HepG2 (cell line): ENCODE data around the gene LCAT. TPM values are rescaled to one million over a fixed set of nuclear protein-coding genes. Genes with fewer than 3 reads are reported as not detected.
A peak's percentile ranks its signal among the peaks of the same experiment; 100 is the strongest.

ENCODE experiments used
- AGO1 ChIP-seq: fragments of 200-400 bp; formaldehyde crosslinking; IDR thresholded peaks from 2 replicates; pipeline ENCODE4 v1.6.1; 2017; ENCODE audit warnings: mild to moderate bottlenecking, low read depth, low read length, moderate library complexity; ENCODE audit not compliant: poor library complexity, severe bottlenecking
- CC2D1A ChIP-seq: sonication (generic); formaldehyde crosslinking; IDR thresholded peaks from 2 replicates; pipeline ENCODE4 v1.8.1; 2023; ENCODE audit warnings: mild to moderate bottlenecking, missing genetic modification reagents
- ELF4 ChIP-seq: sonication (generic); formaldehyde crosslinking; IDR thresholded peaks from 2 replicates; pipeline ENCODE4 v1.5.0; 2020; ENCODE audit warnings: missing genetic modification reagents, mild to moderate bottlenecking, moderate library complexity, borderline replicate concordance
- GATAD1 ChIP-seq: IDR thresholded peaks from 2 replicates; pipeline ENCODE4 v1.6.1; 2016; ENCODE audit warnings: missing genetic modification reagents, missing compliant biosample characterization
- HNF4A ChIP-seq: sonication (generic); formaldehyde crosslinking; IDR thresholded peaks from 2 replicates; pipeline ENCODE4 v1.4.0; 2020; ENCODE audit warnings: missing genetic modification reagents
- IKZF1 ChIP-seq: fragments of 450-650 bp; IDR thresholded peaks from 2 replicates; pipeline ENCODE4 v1.7.1; 2016
- KDM4B ChIP-seq: sonication (generic); formaldehyde crosslinking; IDR thresholded peaks from 2 replicates; pipeline ENCODE4 v1.4.0; 2020; ENCODE audit warnings: missing genetic modification reagents
- MYC ChIP-seq: sonication (generic); formaldehyde crosslinking; IDR thresholded peaks from 2 replicates; pipeline ENCODE4 v1.9.0; 2021; ENCODE audit warnings: missing genetic modification reagents, borderline replicate concordance
- NR2C2 ChIP-seq: sonication (generic); formaldehyde crosslinking; IDR thresholded peaks from 2 replicates; pipeline ENCODE4 v1.4.0; 2020; ENCODE audit warnings: missing genetic modification reagents, mild to moderate bottlenecking, moderate library complexity, borderline replicate concordance
- RAD21 ChIP-seq: fragments of 450-650 bp; formaldehyde crosslinking; IDR thresholded peaks from 2 replicates; pipeline ENCODE4 v1.5.0; 2020; ENCODE audit warnings: mild to moderate bottlenecking
- SALL1 ChIP-seq: sonication (generic); formaldehyde crosslinking; IDR thresholded peaks from 2 replicates; pipeline ENCODE4 v1.8.0; 2022; ENCODE audit warnings: mild to moderate bottlenecking, missing genetic modification reagents
- SP1 ChIP-seq, 2 experiments: fragments of 450-650 bp in 1 of 2; sonication (generic) in 1 of 2; formaldehyde crosslinking in 1 of 2; IDR thresholded peaks; 2 replicates each; pipeline versions ENCODE4 v1.4.0 to v1.6.1; 2016 to 2020; ENCODE audit warnings: missing genetic modification reagents in 1 of 2
- SP140L ChIP-seq: sonication (generic); formaldehyde crosslinking; IDR thresholded peaks from 2 replicates; pipeline ENCODE4 v1.4.0; 2020; ENCODE audit warnings: missing genetic modification reagents, borderline replicate concordance
- SSRP1 ChIP-seq: IDR thresholded peaks from 2 replicates; pipeline ENCODE4 v1.6.1; 2016; ENCODE audit warnings: control low read depth
- TERF1 ChIP-seq: sonication (generic); formaldehyde crosslinking; IDR thresholded peaks from 2 replicates; pipeline ENCODE4 v1.8.0; 2022; ENCODE audit warnings: mild to moderate bottlenecking, missing genetic modification reagents, moderate library complexity
- ZFX ChIP-seq: sonication (generic); formaldehyde crosslinking; IDR thresholded peaks from 2 replicates; pipeline ENCODE4 v1.4.0; 2020; ENCODE audit warnings: mild to moderate bottlenecking, low read depth, missing genetic modification reagents, moderate library complexity
- ZKSCAN1 ChIP-seq: fragments of 150-350 bp; IDR thresholded peaks from 2 replicates; pipeline ENCODE4 v1.6.1; 2014; ENCODE audit warnings: low read length
- ZNF160 ChIP-seq: sonication (generic); formaldehyde crosslinking; IDR thresholded peaks from 2 replicates; pipeline ENCODE4 v1.8.0; 2022; ENCODE audit warnings: mild to moderate bottlenecking, inconsistent platforms, missing genetic modification reagents
- ZNF34 ChIP-seq: sonication (generic); formaldehyde crosslinking; IDR thresholded peaks from 2 replicates; pipeline ENCODE4 v1.4.0; 2020; ENCODE audit warnings: mild to moderate bottlenecking, missing genetic modification reagents, borderline replicate concordance
- ZNF670 ChIP-seq: sonication (generic); formaldehyde crosslinking; IDR thresholded peaks from 2 replicates; pipeline ENCODE4 v1.8.0; 2022; ENCODE audit warnings: mild to moderate bottlenecking, missing genetic modification reagents, borderline replicate concordance
- ZNF788 ChIP-seq: sonication (generic); formaldehyde crosslinking; IDR thresholded peaks from 2 replicates; pipeline ENCODE4 v1.5.0; 2020; ENCODE audit warnings: mild to moderate bottlenecking, missing genetic modification reagents, borderline replicate concordance
- ZNF850 ChIP-seq: sonication (generic); formaldehyde crosslinking; conservative IDR thresholded peaks from 2 replicates; pipeline ENCODE4 v1.9.0; 2021; ENCODE audit warnings: mild to moderate bottlenecking, missing genetic modification reagents
- ZSCAN31 ChIP-seq: sonication (generic); formaldehyde crosslinking; IDR thresholded peaks from 2 replicates; pipeline ENCODE4 v1.5.0; 2020; ENCODE audit warnings: low read depth, mild to moderate bottlenecking, missing genetic modification reagents
- polyA plus RNA-seq, 8 experiments: library from polyadenylated mRNA; depleted of rRNA in 3 of 8; stranded (reverse) in 7 of 8; unstranded in 1 of 8; fragments of >200 nt; fragmentation: Illumina TruSeq in 4 of 8; extraction: Trizol in 4 of 8; gene quantifications; 2 replicates each; pipeline versions ENCODE4 v1.2.1 to v1.2.3, GENCODE V29; 2011 to 2016; ENCODE audit warnings: low read depth in 4 of 8, missing spikeins in 1 of 8, mixed read lengths in 1 of 8; ENCODE audit not compliant: insufficient read depth in 1 of 8
- total RNA-seq, 5 experiments: library from RNA; depleted of rRNA; stranded (reverse); fragments of >200 nt; fragmentation: Illumina TruSeq; extraction: Trizol; gene quantifications; 2 replicates each; pipeline ENCODE4 v1.2.3, GENCODE V29; 2016; ENCODE audit warnings: low read depth in 1 of 5
- TF ChIP-seq, protein P1 (sequence below): sonication (generic); formaldehyde crosslinking; IDR thresholded peaks from 2 replicates; pipeline ENCODE4 v1.5.0; 2020; ENCODE audit warnings: missing genetic modification reagents, mild to moderate bottlenecking, borderline replicate concordance
- TF ChIP-seq, protein P2 (sequence below): sonication (generic); formaldehyde crosslinking; IDR thresholded peaks from 2 replicates; pipeline ENCODE4 v1.4.0; 2020; ENCODE audit warnings: missing genetic modification reagents, mild to moderate bottlenecking, borderline replicate concordance

LCAT gene
- total and polyA plus RNA-seq, 2 of the 13 experiments (the other 11 are each of a cell fraction or from before 2014, with no cell fraction given): 36.1 to 38.9 TPM

DNA sequence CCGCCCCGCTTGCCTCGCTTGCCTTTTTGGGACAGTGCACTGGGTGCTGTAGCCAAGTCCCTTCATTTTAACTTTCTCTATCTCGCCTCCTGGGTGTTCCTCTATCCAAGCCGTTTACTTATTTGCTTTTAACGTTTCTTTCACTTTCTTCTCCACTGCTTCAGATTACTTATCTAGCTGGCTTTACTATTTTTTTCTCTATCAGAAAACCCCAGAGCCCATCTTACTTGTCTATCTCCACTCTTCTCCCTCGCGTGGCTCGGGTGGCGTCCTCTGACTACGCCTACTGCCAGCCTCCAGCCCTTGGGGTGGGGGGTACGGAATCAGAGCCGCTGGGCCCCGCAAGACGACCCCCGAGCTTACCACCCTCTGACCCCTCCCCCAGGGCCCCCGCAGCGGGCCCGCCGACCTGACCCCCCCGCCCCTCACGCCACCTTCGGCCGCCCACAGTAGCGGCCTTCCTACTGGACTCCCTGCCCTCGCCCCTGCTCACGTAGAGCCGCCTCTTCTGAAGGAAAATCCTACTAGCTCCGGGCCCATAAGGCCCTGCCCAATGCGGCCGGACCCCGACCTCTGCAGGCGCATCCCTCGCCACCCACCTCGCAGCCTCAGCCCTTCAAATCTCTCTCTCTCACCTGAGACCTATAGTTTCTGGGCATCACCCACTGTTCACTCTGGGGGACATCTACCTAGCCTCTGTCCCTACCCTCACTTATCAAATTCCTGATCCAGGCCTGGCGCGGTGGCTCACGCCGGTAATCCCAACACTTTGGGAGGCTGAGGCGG is 25.5 kb upstream of the LCAT start (continued):
- TF ChIP-seq TERF1 (CRISPR knock-in tag): no peak
- TF ChIP-seq ZNF34 (CRISPR knock-in tag): no peak
- TF ChIP-seq ELF4: 0 out of 2 replicates have a peak, but pooled peaks have one; percentile 19
- TF ChIP-seq ZNF850 (CRISPR knock-in tag): no peak
- TF ChIP-seq MYC: 0 out of 2 replicates have a peak, but pooled peaks have one; percentile 37
- TF ChIP-seq ZFX (CRISPR knock-in tag): peak; percentile 83
- TF ChIP-seq, protein P1, sequence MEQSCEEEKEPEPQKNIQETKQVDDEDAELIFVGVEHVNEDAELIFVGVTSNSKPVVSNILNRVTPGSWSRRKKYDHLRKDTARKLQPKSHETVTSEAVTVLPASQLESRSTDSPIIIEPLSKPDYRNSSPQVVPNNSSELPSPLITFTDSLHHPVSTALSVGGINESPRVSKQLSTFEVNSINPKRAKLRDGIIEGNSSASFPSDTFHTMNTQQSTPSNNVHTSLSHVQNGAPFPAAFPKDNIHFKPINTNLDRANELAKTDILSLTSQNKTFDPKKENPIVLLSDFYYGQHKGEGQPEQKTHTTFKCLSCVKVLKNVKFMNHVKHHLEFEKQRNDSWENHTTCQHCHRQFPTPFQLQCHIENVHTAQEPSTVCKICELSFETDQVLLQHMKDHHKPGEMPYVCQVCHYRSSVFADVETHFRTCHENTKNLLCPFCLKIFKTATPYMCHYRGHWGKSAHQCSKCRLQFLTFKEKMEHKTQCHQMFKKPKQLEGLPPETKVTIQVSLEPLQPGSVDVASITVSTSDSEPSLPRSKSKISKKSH: peak; percentile 44; the same call in 1 of the 2 replicates
- no peak for TF ChIP-seq NR2C2
- peak; percentile 34; the same call in 1 of the 2 replicates for TF ChIP-seq ZNF160 (CRISPR knock-in tag)
- 0 out of 2 replicates have a peak, but pooled peaks have one; percentile 39 for TF ChIP-seq ZNF788 (CRISPR knock-in tag)
- TF ChIP-seq HNF4A (CRISPR knock-in tag): peak; percentile 32; the same call in 1 of the 2 replicates
- no peak for TF ChIP-seq SP140L (CRISPR knock-in tag)
- no peak for TF ChIP-seq GATAD1 (CRISPR knock-in tag)
- no peak for TF ChIP-seq SSRP1 (CRISPR knock-in tag)
- TF ChIP-seq, protein P2, sequence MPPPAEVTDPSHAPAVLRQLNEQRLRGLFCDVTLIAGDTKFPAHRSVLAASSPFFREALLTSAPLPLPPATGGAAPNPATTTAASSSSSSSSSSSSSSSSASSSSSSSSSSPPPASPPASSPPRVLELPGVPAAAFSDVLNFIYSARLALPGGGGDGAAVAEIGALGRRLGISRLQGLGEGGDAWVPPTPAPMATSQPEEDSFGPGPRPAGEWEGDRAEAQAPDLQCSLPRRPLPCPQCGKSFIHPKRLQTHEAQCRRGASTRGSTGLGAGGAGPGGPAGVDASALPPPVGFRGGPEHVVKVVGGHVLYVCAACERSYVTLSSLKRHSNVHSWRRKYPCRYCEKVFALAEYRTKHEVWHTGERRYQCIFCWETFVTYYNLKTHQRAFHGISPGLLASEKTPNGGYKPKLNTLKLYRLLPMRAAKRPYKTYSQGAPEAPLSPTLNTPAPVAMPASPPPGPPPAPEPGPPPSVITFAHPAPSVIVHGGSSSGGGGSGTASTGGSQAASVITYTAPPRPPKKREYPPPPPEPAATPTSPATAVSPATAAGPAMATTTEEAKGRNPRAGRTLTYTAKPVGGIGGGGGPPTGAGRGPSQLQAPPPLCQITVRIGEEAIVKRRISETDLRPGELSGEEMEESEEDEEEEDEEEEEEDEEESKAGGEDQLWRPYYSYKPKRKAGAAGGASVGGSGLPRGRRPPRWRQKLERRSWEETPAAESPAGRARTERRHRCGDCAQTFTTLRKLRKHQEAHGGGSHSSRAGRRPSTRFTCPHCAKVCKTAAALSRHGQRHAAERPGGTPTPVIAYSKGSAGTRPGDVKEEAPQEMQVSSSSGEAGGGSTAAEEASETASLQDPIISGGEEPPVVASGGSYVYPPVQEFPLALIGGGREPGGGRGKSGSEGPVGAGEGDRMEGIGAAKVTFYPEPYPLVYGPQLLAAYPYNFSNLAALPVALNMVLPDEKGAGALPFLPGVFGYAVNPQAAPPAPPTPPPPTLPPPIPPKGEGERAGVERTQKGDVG (CRISPR knock-in tag): peak; percentile 66; the same call in 1 of the 2 replicates
- peak; percentile 58; the same call in 1 of the 2 replicates for TF ChIP-seq ZSCAN31
- peak; percentile 48 for TF ChIP-seq RAD21
- no peak for TF ChIP-seq CC2D1A (CRISPR knock-in tag)
- no peak for TF ChIP-seq ZKSCAN1
- TF ChIP-seq KDM4B: no peak
- TF ChIP-seq ZNF670 (CRISPR knock-in tag): no peak
- peak; percentile 63 for TF ChIP-seq SALL1 (CRISPR knock-in tag)
- TF ChIP-seq SP1 (IDR thresholded peaks at IDR 0.05): no peak
- no peak for TF ChIP-seq SP1 (CRISPR knock-in tag; IDR thresholded peaks at IDR 0.05)
- TF ChIP-seq AGO1: no peak
- no peak for TF ChIP-seq IKZF1
